KOPT-K1 (cell line): ENCODE results near the gene PFKFB2.

ENCODE experiments used
- H3K27ac ChIP-seq: fragments of 200-600 bp; sonication (generic); 2 replicates; pipeline ENCODE4 v1.5.1; 2016; ENCODE audit warnings: antibody characterized with exemption, mild to moderate bottlenecking, low read depth, low read length; ENCODE audit not compliant: poor library complexity, severe bottlenecking
- H3K36me3 ChIP-seq: fragments of 200-600 bp; sonication (generic); 2 replicates; pipeline ENCODE4 v1.5.1; 2017; ENCODE audit warnings: antibody characterized with exemption, mild to moderate bottlenecking, low read length, moderate library complexity; ENCODE audit not compliant: insufficient read depth
- H3K9me3 ChIP-seq: fragments of 200-600 bp; sonication (generic); 2 replicates; pipeline ENCODE4 v1.5.1; 2017; ENCODE audit warnings: antibody characterized with exemption, low read length, mild to moderate bottlenecking; ENCODE audit not compliant: insufficient read depth, poor library complexity, severe bottlenecking

Gene PFKFB2

GRCh38 chr1:207052911-207053769 is at the start of gene PFKFB2:
Gene PFKFB2, plus strand, starts transcription at chr1:207053275. Its CDS starts 1,443 bp downstream, at chr1:207054718.
- H3K27ac ChIP-seq: peak within 1 kb of the TSS; percentile 32
- peaks cover 14% of the 10 kb centered on the region for H3K36me3 ChIP-seq
- no peaks in the 10 kb centered on the region for H3K9me3 ChIP-seq

GRCh38 chr1:207004931-207005830 is 47.9 kb upstream of the PFKFB2 start:
- no peaks in the 10 kb centered on the region for H3K9me3 ChIP-seq
- no peaks in the 10 kb centered on the region for H3K36me3 ChIP-seq
- no peak overlapping the region for H3K27ac ChIP-seq

- no peak overlapping the region for H3K27ac ChIP-seq
- no peaks in the 10 kb centered on the region for H3K9me3 ChIP-seq
- H3K36me3 ChIP-seq: no peaks in the 10 kb centered on the region
Observed at GRCh38 chr1:207006083-207006482, 47.0 kb upstream of the PFKFB2 start.

GRCh38 chr1:207006914-207007313 is 46.2 kb upstream of the PFKFB2 start:
- Histone ChIP-seq H3K36me3 (no peaks in the 10 kb centered on the region), H3K27ac (no peak overlapping the region), H3K9me3 (no peaks in the 10 kb centered on the region)

- Histone ChIP-seq H3K36me3 (no peaks in the 10 kb centered on the region), H3K9me3 (no peaks in the 10 kb centered on the region), H3K27ac (no peak overlapping the region)
Observed at GRCh38 chr1:207007352-207008033, 45.6 kb upstream of the PFKFB2 start.

GRCh38 chr1:207009182-207009850 is 43.8 kb upstream of the PFKFB2 start:
- no peaks in the 10 kb centered on the region for H3K36me3 ChIP-seq
- no peaks in the 10 kb centered on the region for H3K9me3 ChIP-seq
- H3K27ac ChIP-seq: no peak overlapping the region

- no peaks in the 10 kb centered on the region for H3K36me3 ChIP-seq
- no peak overlapping the region for H3K27ac ChIP-seq
- H3K9me3 ChIP-seq: no peaks in the 10 kb centered on the region
Observed at GRCh38 chr1:207009945-207010344, 43.1 kb upstream of the PFKFB2 start.

GRCh38 chr1:207010726-207011125 is 42.3 kb upstream of the PFKFB2 start:
- Histone ChIP-seq H3K36me3 (no peaks in the 10 kb centered on the region), H3K9me3 (no peaks in the 10 kb centered on the region), H3K27ac (no peak overlapping the region)

- Histone ChIP-seq H3K36me3 (no peaks in the 10 kb centered on the region), H3K27ac (no peak overlapping the region), H3K9me3 (no peaks in the 10 kb centered on the region)
Observed at GRCh38 chr1:207013321-207014085, 39.6 kb upstream of the PFKFB2 start.

GRCh38 chr1:207014728-207015127 is 38.3 kb upstream of the PFKFB2 start:
- no peaks in the 10 kb centered on the region for H3K9me3 ChIP-seq
- no peak overlapping the region for H3K27ac ChIP-seq
- no peaks in the 10 kb centered on the region for H3K36me3 ChIP-seq

- Histone ChIP-seq H3K36me3 (no peaks in the 10 kb centered on the region), H3K27ac (no peak overlapping the region), H3K9me3 (no peaks in the 10 kb centered on the region)
Observed at GRCh38 chr1:207015791-207016190, 37.3 kb upstream of the PFKFB2 start.

- no peaks in the 10 kb centered on the region for H3K9me3 ChIP-seq
- H3K27ac ChIP-seq: no peak overlapping the region
- no peaks in the 10 kb centered on the region for H3K36me3 ChIP-seq
Observed at GRCh38 chr1:207017615-207018559, 35.2 kb upstream of the PFKFB2 start.

- Histone ChIP-seq H3K36me3 (no peaks in the 10 kb centered on the region), H3K27ac (no peak overlapping the region), H3K9me3 (no peaks in the 10 kb centered on the region)
Observed at GRCh38 chr1:207018707-207019106, 34.4 kb upstream of the PFKFB2 start.
